NCI-H2196 treated with DMSO at 0.1 percent for 48 hours (cell line): Measurements from ENCODE around the gene PCSK9.
"Not testable (repeated sequence)": the region's sequence is repeated elsewhere in the genome, so short reads cannot be mapped to it uniquely, and the experiment has no call there.

ENCODE experiments used
- DNase-seq: peaks from one replicate; lab custom pipeline; 2025; ENCODE audit not compliant: unreplicated experiment; lab: John Stamatoyannopoulos, UW

PCSK9 gene

GRCh38 chr1:55073187-55073916 is 34.0 kb downstream of the PCSK9 start:
- DNase-seq: no peak

GRCh38 chr1:55074455-55074854 is 35.1 kb downstream of the PCSK9 start:
- DNase-seq: no peak

- no peak for DNase-seq
Observed at GRCh38 chr1:55076356-55076755, 37.0 kb downstream of the PCSK9 start.

GRCh38 chr1:55078470-55078869 is 39.1 kb downstream of the PCSK9 start:
- no peak for DNase-seq

- no peak for DNase-seq
Observed at GRCh38 chr1:55079651-55080050, 40.3 kb downstream of the PCSK9 start.

- DNase-seq: no peak
Observed at GRCh38 chr1:55081188-55081904, 42.0 kb downstream of the PCSK9 start.

GRCh38 chr1:55081905-55082296 is 42.6 kb downstream of the PCSK9 start:
- DNase-seq: no peak

GRCh38 chr1:55084257-55084656 is 44.9 kb downstream of the PCSK9 start:
- DNase-seq: no peak

GRCh38 chr1:55087439-55087838 is 48.1 kb downstream of the PCSK9 start:
- DNase-seq: no peak

GRCh38 chr1:55088413-55088812 is 49.1 kb downstream of the PCSK9 start:
- no peak for DNase-seq

GRCh38 chr1:55089683-55090082 is 50.3 kb downstream of the PCSK9 start:
- DNase-seq: no peak

- no peak for DNase-seq
Observed at GRCh38 chr1:55092475-55092874, 53.1 kb downstream of the PCSK9 start.

- DNase-seq: no peak
Observed at GRCh38 chr1:55095095-55095494, 55.7 kb downstream of the PCSK9 start.

- no peak for DNase-seq
Observed at GRCh38 chr1:55103891-55104290, 64.5 kb downstream of the PCSK9 start.

- no peak for DNase-seq
Observed at GRCh38 chr1:55107101-55107500, 67.8 kb downstream of the PCSK9 start.

- not testable (repeated sequence) for DNase-seq
Observed at GRCh38 chr1:55109005-55109404, 69.7 kb downstream of the PCSK9 start.
